HAP-1 (cell line): ENCODE measurements around the gene PTPRN2.
"Not testable (repeated sequence)": the region's sequence is repeated elsewhere in the genome, so short reads cannot be mapped to it uniquely, and the experiment has no call there.

Experiments
- DNase-seq, 2 experiments: peaks; one replicate each; pipeline ENCODE4 v3.0.0-alpha.2; 2016 to 2020; ENCODE audit warnings: low spot score in 2 of 2
- H3K27me3 ChIP-seq: fragments of 250-450 bp; sonication (Bioruptor Pico); 2 replicates; pipeline ENCODE4 v1.5.1; 2020; ENCODE audit warnings: low read depth, mild to moderate bottlenecking, moderate library complexity
- H3K36me3 ChIP-seq: fragments of 250-450 bp; sonication (Bioruptor Pico); replicated peaks from 2 replicates; pipeline ENCODE4 v1.5.1; 2020; ENCODE audit warnings: mild to moderate bottlenecking
- H3K4me1 ChIP-seq: fragments of 250-450 bp; sonication (Bioruptor Pico); 2 replicates; pipeline ENCODE4 v1.5.1; 2020; ENCODE audit warnings: mild to moderate bottlenecking
- H3K4me3 ChIP-seq: fragments of 250-450 bp; sonication (Bioruptor Pico); 2 replicates; pipeline ENCODE4 v1.5.1; 2020; ENCODE audit warnings: mild to moderate bottlenecking, moderate library complexity
- H3K9me3 ChIP-seq: fragments of 250-450 bp; sonication (Bioruptor Pico); 2 replicates; pipeline ENCODE4 v1.5.1; 2020; ENCODE audit warnings: mild to moderate bottlenecking, moderate library complexity
- in situ Hi-C: fragments of 300-500 bp; cut with MboI; formaldehyde crosslinking; loops from 3 replicates; pipeline ENCODE4 v1.14.3; 2020; ENCODE audit warnings: low sequenced_read_pairs, inconsistent platforms, mixed read lengths

The PTPRN2 gene

DNA sequence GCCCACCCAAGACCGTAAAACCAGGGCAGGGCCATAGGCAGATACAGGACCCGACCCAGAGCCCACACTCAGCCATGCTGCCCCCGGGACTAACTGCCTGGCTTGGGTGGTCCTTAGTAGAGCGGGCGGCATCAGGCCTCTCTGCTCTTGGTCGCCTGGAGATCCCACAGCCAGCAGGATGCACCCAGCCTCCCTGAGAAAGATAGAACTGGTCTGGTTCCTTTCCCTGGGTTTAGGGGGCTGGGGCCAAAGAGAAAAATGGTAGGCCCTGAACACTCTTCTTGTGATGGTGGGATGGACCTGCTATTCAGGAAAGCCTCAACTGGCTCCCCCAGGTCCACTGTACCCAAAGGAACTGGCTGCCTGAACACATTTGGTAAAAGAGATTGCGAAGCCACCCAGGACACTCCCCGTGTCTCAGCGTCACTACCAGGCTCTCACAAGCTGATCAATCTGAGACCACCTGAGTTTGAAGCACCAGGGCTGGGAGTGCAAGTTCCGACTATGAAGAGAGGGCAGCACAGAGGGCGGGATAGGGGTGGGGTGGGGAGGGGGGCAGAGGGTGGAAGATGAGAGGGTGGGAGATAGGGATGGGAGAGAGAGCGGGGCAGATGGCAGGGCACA, 659.3 kb downstream of the PTPRN2 start:
- Histone ChIP-seq H3K4me3 (no peak overlapping the region), H3K36me3 (no peaks in the 10 kb centered on the region), H3K4me1 (no peaks in the 10 kb centered on the region), H3K9me3 (no peaks in the 10 kb centered on the region), H3K27me3 (no peaks in the 10 kb centered on the region)
- in situ Hi-C loops: no loop called here
- DNase-seq: no peak

DNA sequence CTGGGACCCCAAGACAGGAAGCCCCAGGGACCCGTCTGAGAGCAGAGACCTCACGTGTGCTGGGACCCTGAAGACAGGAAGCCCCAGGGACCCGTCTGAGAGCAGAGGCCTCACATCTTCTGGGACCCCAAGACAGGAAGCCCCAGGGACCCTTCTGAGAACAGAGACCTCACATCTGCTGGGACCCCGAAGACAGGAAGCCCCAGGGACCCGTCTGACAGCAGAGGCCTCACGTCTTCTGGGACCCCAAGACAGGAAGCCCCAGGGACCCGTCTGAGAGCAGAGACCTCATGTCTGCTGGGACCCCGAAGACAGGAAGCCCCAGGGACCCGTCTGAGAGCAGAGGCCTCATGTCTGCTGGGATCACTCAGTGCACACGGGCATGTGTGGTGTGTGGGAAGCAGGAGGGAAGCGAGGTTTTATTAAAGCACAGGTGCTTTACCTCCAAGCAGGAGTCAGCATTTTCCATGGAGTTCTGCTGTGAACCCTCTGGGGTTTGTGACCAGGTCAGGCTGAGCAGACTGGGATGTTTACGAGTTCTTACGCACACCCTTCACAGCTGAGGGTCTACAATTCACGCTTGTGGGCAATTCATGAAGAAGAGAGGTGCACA, 660.2 kb downstream of the PTPRN2 start:
- Histone ChIP-seq H3K36me3 (no peaks in the 10 kb centered on the region), H3K27me3 (no peaks in the 10 kb centered on the region), H3K9me3 (no peaks in the 10 kb centered on the region), H3K4me1 (no peaks in the 10 kb centered on the region), H3K4me3 (no peak overlapping the region)
- no peak for DNase-seq
- in situ Hi-C loops: no loop called here

DNA sequence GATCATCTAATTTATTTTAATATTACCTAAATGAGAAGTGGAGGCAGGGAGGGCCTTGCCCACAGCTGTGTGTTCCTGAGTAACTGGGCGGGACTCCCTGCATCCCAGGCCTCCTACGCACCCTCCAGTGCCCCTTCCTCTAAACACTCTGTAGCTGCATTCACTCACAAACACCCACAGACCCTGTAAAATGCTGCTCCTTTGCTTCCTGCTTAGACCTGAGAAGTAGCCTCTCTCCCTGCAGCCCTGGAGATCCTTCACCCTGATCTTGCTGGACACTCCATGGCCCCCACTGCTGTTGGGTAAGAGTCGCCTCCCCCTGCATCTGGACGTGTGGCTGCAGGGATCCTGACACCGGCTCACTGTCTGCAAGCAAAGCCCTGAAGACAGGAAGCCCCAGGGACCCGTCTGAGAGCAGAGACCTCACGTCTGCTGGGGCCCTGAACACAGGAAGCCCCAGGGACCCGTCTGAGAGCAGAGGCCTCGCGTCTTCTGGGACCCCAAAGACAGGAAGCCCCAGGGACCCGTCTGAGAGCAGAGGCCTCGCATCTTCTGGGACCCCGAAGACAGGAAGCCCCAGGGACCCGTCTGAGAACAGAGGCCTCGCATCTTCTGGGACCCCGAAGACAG, 661.0 kb downstream of the PTPRN2 start:
- Histone ChIP-seq H3K4me1 (no peaks in the 10 kb centered on the region), H3K9me3 (no peaks in the 10 kb centered on the region), H3K27me3 (no peaks in the 10 kb centered on the region), H3K36me3 (no peaks in the 10 kb centered on the region), H3K4me3 (no peak overlapping the region)
- in situ Hi-C loops: no loop called here
- DNase-seq: no peak

DNA sequence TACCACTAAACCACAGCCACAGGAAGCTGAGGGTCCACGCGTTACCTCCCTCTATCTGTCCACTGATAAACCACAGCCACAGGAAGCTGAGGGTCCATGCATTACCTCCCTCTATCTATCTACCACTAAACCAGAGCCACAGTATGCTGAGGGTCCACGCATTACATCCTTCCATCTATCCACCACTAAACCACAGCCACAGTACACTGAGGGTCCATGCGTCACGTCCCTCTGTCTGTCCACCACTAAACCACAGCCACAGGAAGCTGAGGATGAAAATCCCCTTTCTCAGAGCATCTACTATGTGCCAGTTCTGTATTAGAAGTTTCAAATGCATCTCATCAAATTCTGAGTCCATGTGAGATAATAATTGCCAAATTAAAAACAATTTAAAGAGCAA, 661.5 kb downstream of the PTPRN2 start:
- H3K27me3 ChIP-seq: no peaks in the 10 kb centered on the region
- in situ Hi-C loops: no loop called here
- no peak overlapping the region for H3K4me3 ChIP-seq
- no peak for DNase-seq
- H3K9me3 ChIP-seq: no peaks in the 10 kb centered on the region
- H3K36me3 ChIP-seq: no peaks in the 10 kb centered on the region
- no peaks in the 10 kb centered on the region for H3K4me1 ChIP-seq

DNA sequence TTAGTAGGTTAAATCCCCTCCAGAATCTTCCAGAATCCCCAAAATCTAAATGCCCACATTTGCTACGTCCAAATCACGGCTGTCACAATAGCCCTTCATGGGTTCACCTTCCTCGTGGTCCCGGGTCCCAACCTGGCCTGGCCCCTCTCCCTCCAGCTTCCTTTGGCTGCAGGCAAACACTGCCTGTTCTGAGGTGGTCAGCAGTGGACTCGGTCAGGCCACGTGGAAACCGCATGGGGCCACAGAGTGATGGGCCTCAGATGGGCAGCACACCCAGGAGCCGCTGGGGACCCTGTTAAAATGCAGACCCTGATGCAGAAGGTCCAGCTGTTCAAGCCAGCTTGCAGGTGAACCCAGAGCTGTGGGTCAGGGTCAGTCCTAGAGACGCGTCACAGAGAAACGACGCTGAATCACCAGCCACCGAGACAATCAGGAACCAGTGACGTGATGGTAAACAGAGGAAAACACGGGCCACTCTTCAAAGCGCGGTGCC, 662.2 kb downstream of the PTPRN2 start:
- in situ Hi-C loops: no loop called here
- no peaks in the 10 kb centered on the region for H3K9me3 ChIP-seq
- no peaks in the 10 kb centered on the region for H3K36me3 ChIP-seq
- H3K4me1 ChIP-seq: no peaks in the 10 kb centered on the region
- DNase-seq: no peak
- no peak overlapping the region for H3K4me3 ChIP-seq
- H3K27me3 ChIP-seq: no peaks in the 10 kb centered on the region

- Histone ChIP-seq H3K4me3 (no peak overlapping the region), H3K36me3 (no peaks in the 10 kb centered on the region), H3K4me1 (no peaks in the 10 kb centered on the region), H3K9me3 (no peaks in the 10 kb centered on the region), H3K27me3 (no peaks in the 10 kb centered on the region)
- in situ Hi-C loops: no loop called here
- DNase-seq: no peak
These were observed 663.6 kb downstream of the PTPRN2 start for GRCh38 chr7:157923903-157924630.

DNA sequence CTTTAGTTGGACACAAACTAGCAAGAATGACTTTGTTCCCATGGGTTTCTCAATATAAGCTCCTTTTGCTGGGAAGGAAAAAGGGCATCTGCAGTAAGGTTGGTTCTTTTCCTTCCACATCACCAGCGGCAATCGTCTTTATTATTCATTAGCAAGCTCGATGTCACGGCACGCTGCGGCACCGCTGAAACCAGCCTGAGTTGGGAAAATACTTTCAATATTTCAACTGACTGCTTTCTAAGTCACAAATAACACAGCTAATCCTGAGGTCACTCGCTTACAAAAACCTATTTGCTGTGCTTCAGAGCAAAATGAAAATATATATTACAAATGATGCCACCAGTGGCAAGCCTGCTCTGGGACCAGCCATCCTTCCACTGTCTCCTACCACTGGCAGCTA, 665.0 kb downstream of the PTPRN2 start:
- Histone ChIP-seq H3K27me3 (no peaks in the 10 kb centered on the region), H3K4me3 (no peak overlapping the region), H3K4me1 (no peaks in the 10 kb centered on the region), H3K9me3 (no peaks in the 10 kb centered on the region), H3K36me3 (no peaks in the 10 kb centered on the region)
- no peak for DNase-seq
- in situ Hi-C loops: no loop called here

GRCh38 chr7:157918326-157919080, 669.1 kb downstream of the PTPRN2 start:
- H3K4me1 ChIP-seq: no peaks in the 10 kb centered on the region
- no peaks in the 10 kb centered on the region for H3K36me3 ChIP-seq
- H3K4me3 ChIP-seq: no peak overlapping the region
- DNase-seq: no peak
- H3K27me3 ChIP-seq: no peaks in the 10 kb centered on the region
- in situ Hi-C loops: no loop called here
- H3K9me3 ChIP-seq: no peaks in the 10 kb centered on the region

GRCh38 chr7:157916946-157917640, 670.5 kb downstream of the PTPRN2 start:
- Histone ChIP-seq H3K27me3 (no peaks in the 10 kb centered on the region), H3K4me1 (no peaks in the 10 kb centered on the region), H3K36me3 (no peaks in the 10 kb centered on the region), H3K9me3 (no peaks in the 10 kb centered on the region), H3K4me3 (no peak overlapping the region)
- in situ Hi-C loops: no loop called here
- DNase-seq: no peak

- H3K4me1 ChIP-seq: no peaks in the 10 kb centered on the region
- in situ Hi-C loops: no loop called here
- no peaks in the 10 kb centered on the region for H3K27me3 ChIP-seq
- H3K4me3 ChIP-seq: no peak overlapping the region
- H3K9me3 ChIP-seq: no peaks in the 10 kb centered on the region
- DNase-seq: no peak
- no peaks in the 10 kb centered on the region for H3K36me3 ChIP-seq
These were observed 677.2 kb downstream of the PTPRN2 start for GRCh38 chr7:157910446-157910845.

DNA sequence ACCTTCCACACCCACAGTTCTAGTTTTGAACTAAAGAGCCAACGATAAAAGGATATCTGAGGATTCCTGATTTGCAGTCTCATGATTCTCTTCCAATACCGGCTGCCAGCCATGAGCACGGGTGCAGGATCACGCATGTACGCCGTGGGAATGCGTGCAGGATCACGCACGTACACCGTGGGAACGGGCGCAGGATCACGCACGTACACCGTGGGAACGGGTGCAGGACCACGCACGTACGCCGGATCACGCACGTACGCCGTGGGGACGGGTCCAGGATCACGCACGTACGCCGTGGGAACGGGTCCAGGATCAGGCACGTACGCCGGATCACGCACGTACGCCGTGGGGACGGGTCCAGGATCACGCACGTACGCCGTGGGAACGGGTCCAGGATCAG, 677.6 kb downstream of the PTPRN2 start:
- H3K9me3 ChIP-seq, DNase-seq, H3K4me1 ChIP-seq, in situ Hi-C loops, H3K27me3 ChIP-seq, H3K36me3 ChIP-seq, H3K4me3 ChIP-seq: not testable (repeated sequence)

- Histone ChIP-seq H3K4me3 (no peak overlapping the region), H3K9me3 (no peaks in the 10 kb centered on the region), H3K4me1 (no peaks in the 10 kb centered on the region), H3K27me3 (no peaks in the 10 kb centered on the region), H3K36me3 (no peaks in the 10 kb centered on the region)
- in situ Hi-C loops: no loop called here
- DNase-seq: no peak
These were observed 678.3 kb downstream of the PTPRN2 start for GRCh38 chr7:157909370-157909769.
